GM21619 (cell line): ENCODE measurements around the gene GATA5.

Source experiments
- ATAC-seq: cut with Tn5 transposase; IDR thresholded peaks from one replicate; pipeline ENCODE4 v1.9.1; 2021; ENCODE audit not compliant: unreplicated experiment

Gene GATA5

GRCh38 chr20:62488470-62488869 lies 12.7 kb upstream of the GATA5 start:
- ATAC-seq, result no peak

GRCh38 chr20:62487561-62488354 lies 12.0 kb upstream of the GATA5 start:
- ATAC-seq, result no peak

DNA sequence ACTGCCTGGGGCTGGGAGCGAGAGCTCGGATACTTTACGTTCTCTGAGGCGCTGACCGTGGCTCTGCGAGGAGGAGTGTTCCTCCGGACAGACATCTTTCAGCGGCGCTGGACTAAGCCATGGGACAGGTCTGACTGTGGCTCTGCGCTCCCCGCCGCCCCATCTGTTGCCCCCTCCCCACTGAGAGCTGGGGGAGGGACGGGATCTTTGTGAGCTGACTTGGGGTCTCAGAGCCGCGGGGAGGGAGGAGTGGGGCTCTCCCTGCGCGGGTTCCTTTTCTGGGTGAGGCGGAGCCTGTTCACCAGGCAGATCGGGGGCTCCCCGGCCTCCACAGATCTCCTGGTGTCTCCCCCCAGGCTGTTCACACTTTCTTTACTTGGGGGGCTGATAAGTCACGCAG lies 11.3 kb upstream of the GATA5 start:
- ATAC-seq, result no peak

DNA sequence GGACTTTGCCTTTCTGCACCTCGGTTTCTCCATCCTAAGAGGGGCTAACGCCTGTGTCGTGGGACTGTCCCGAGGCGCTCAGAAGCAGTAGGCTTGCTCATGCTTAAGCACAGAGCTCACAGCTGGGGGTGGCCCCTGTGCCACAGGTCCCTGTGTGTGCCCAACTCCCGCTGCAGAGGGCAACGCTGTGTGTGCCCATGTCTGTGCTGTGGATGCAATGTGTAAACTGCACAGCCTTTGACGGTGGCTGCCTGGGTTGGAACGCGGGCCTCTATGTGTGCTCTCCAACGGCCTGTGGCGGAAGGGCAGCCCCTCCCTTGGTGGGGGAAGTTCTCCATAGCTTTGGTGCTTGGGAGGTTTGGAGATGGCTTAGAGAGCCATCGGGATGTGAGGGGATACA lies 10.7 kb upstream of the GATA5 start:
- ATAC-seq, result no peak

GRCh38 chr20:62485701-62486089 lies 9.9 kb upstream of the GATA5 start:
- no peak for ATAC-seq

DNA sequence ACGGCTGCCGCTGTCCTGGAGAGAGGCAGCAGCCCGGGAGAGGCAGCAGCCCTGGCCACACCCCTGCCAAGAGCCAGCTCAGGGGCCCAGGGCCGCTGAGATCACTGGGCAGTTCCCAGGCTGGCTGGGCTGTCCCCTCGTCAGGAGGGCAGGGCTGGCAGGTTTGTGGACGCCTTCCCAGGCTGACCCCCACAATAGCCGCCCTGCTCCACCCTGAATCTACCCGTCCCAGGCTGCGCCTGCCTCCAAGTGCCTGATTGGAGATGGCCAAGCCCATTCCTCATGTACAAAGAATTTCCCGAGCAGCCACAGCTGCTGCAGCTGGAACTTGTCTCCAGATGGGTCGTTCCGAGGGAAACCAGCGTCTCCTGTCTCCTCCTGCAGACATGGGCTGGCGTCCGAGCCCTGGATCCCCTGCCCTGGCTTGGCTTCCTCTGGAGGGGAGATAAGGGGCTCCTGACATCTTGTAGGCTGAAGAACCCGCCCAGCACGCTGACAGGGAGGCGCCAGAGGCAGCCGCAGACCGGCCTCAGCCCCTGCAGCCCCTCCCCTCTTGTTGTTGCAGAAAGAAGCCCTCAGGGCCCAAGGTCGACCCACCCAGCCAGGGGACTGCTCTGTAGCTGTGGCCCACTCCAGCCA lies 9.4 kb upstream of the GATA5 start:
- no peak for ATAC-seq

DNA sequence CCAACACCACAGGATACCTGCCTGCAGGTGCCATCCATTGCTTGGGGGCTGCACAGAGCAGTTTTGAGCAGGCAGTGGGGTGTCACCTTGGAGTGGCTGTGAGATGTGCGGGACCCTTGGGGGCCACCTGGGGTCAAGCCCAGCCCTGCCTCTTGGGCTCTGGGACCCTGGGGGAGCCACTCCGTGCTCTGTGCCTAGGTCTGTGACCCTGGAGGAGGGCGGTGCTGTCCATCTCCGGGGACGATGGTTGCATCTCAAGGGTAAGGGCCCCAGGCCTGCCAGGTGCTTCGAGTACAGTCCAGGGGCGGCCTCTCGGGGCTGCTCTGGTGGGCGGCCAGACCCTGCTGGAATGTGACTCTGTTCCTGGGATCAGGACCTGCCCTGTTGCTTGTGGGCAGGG lies 8.7 kb upstream of the GATA5 start:
- no peak for ATAC-seq

GRCh38 chr20:62483613-62484458 lies 8.0 kb upstream of the GATA5 start:
- ATAC-seq, result no peak

DNA sequence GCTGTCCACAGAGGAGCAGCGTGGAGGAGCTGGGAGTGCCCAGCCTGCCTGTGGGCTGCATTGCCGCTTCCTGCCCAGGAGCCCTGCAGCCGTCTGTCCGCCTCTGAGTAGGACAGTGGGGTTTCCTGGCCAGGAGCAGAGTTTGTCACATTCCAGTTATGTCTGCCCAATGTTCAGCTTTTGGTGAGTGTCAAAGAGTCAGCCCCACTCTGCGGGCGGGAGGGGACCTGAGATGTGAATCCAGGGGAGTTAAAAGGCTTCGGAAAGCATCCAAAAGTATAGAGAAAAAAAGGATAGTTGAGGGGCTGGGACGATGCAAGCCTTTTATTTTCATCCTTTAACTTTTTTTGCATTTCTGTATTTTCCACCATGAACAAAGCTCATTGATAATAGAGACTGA lies 7.2 kb upstream of the GATA5 start:
- no peak for ATAC-seq

DNA sequence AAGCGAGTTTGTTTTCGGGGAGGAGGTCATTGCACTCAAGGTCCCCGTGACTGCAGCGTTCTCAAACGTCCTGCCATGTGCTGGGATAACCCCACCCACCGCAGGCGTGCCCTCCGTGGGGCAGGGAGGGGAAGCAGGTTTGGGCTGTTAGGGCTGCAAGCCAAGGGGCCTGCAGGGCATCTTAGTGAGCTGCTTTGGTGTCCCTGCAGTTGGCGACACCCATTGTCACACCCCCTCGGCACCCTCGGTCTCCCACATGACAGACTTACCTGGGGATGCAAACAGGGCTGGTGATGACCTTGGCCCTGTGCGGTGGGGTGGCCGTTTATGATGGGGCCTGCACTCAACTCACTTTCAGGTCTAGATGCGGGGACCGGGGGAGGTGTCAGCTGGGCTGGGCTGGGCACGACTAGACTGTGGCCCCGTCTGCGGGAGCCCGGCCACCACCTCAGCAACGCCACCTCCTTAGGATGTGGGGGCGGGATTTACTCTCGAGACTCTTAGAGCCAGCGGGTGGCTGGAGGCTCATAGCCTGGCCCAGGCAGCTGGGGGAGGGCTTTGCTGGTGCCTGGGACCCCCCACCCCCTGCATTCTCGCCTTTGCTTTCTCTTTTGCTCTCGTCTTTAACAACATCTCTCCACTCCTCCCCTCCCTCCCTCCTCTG lies 6.5 kb upstream of the GATA5 start:
- no peak for ATAC-seq

- no peak for ATAC-seq
Measured at GRCh38 chr20:62481425-62482145, 5.8 kb upstream of the GATA5 start.

DNA sequence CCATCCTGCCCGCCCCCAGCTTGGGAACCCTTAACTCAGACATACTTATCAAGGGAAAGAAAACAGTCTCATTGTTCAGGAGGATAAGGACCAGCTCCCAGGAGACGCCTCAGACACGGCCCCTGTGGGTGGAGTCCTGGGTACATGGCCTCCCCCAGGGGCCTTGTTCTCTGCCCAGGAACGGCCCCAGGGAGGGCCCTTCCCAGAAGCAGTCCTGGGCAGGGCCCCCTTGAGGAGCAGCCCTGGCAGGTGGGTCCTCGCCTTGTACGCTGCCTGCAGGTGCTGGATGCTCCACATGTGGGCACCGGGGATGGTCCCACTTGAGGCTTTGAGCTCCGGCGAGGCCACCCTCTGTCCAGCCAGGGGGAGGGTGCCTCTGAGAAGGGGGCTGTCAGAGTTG lies 4.5 kb upstream of the GATA5 start:
- ATAC-seq, result no peak

DNA sequence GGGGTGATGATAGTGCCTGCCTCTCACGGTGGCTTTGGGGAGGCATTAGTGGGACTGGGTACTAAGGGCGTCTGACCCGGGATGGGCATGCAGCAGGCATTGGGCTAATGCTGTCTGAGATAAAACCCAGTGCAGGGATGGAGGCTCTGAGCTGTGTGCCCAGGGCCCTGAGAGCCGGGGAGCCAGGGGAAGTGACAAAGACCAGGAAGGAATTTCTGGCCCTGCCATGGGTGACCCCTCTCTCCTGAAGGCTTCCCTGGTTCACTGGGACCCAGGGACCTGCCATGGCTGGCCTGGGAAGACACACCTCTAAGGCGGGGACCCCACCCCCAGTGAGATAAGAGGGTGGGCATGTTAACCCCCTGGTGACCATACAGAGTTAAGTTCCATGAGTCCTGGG lies 3.9 kb upstream of the GATA5 start:
- ATAC-seq, result no peak

- ATAC-seq, result no peak
Measured at GRCh38 chr20:62479156-62479555, 3.4 kb upstream of the GATA5 start.

GRCh38 chr20:62477669-62478455 lies 2.1 kb upstream of the GATA5 start:
- ATAC-seq, result no peak

DNA sequence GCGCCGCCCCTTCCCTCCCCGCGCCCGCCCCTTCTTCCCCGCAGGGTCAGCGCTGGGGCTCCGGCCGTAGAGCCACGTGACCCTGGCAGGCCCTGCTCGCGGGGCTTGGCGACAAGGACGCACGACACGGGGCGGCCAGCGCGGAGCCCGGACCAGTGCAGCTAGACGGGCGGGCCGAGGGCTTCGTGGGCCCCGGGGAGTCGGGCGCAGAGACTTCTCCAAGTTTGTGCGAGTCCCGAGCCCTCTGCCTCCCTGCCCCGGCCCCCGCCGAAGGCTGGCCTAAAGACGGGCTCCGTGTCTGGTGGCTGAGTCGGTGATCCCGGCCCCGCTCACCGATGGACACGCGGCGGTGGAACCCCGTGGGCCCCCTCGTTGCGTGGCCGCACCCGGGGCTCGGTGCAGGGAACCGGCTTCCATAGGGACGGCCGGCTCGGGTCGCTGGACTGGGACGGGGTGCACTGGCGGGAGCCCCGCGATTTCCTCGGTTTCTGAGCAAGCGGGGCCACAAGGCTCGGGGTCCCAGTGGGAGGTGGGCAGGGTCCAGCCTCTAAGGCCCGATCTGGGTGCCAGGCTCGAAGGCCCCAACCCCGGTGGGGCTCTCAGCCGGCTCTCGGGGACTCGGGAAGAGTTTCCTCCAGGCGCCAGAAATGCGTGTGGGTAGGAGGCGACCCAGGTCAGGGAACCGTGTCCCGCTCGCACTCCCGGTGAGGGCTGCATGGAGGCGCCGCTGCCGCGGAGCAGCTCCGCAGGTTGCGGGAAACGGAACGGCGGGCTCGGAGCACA lies 452 bp upstream of the GATA5 start:
- ATAC-seq, result no peak

GRCh38 chr20:62475027-62475771 lies 596 bp downstream of the GATA5 start:
- ATAC-seq, result no peak

DNA sequence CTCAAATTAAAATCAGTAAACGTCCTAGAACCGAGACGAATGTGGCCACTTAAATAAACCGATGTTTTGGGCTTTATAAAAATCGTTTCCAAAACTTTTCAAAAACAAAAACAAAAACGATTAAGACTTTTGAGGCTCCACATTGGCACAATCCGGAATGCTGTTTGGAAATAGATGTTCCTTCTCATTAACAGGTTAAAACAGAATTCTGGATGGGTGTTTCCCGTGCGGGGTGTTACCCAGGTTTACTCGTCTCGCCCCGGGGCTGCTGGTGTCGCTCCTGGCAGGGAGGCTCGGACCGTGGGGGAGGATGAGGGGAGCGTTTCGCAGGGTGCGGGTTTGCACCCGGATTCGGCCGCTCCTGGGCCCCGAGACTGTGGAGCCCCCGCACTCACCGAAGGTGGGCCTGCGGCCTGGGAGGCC lies 1.2 kb downstream of the GATA5 start:
- no peak for ATAC-seq
